Cardiac muscle cell (in vitro differentiated cells and primary cell): Measurements from ENCODE around the gene SHLD1. TPM values are rescaled to one million over a fixed set of nuclear protein-coding genes. Genes with fewer than 3 reads are reported as not detected.

Source experiments
- DNase-seq, 2 donors: peaks; one replicate each; pipeline versions ENCODE4 v3.0.0 to v3.0.0-alpha.2; 2010 to 2017; ENCODE audit warnings: low read depth in 1 of 2, low spot score in 1 of 2
- H3K27ac ChIP-seq: fragments of 200-600 bp; sonication (generic); 2 replicates; pipeline ENCODE4 v1.5.1; 2016
- H3K27me3 ChIP-seq: fragments of 200-600 bp; sonication (generic); 2 replicates; pipeline ENCODE4 v1.6.0; 2016; ENCODE audit warnings: control low read depth
- H3K36me3 ChIP-seq: fragments of 200-600 bp; sonication (generic); 2 replicates; pipeline ENCODE4 v1.5.1; 2016; ENCODE audit warnings: control low read depth
- H3K4me1 ChIP-seq: fragments of 200-600 bp; sonication (generic); 2 replicates; pipeline ENCODE4 v1.8.1; 2017; ENCODE audit warnings: low read depth, mild to moderate bottlenecking, mixed run types
- H3K4me3 ChIP-seq: fragments of 200-600 bp; sonication (generic); 2 replicates; pipeline ENCODE4 v1.5.1; 2016; ENCODE audit warnings: mild to moderate bottlenecking
- H3K9me3 ChIP-seq: fragments of 200-600 bp; sonication (generic); 2 replicates; pipeline ENCODE4 v1.5.1; 2017; ENCODE audit warnings: low read depth, mild to moderate bottlenecking, control low read depth
- CTCF ChIP-seq: IDR thresholded peaks from 2 replicates; pipeline ENCODE4 v1.5.1; 2012; ENCODE audit warnings: low read depth, mild to moderate bottlenecking, low read length
- polyA plus RNA-seq: library from polyadenylated mRNA; unstranded; fragments of >200 nt; fragmentation: Nextera tagmentation; extraction: Ambion mirVana; gene quantifications from 2 replicates; pipeline ENCODE4 v1.2.1, GENCODE V29; 2016
- total RNA-seq: library from RNA; depleted of rRNA; stranded (reverse); fragments of >200 nt; gene quantifications from 2 replicates; pipeline ENCODE4 v1.2.3, GENCODE V29; 2016

Gene SHLD1
- total and polyA plus RNA-seq, 2 experiments from 2014 or later, result 3.4 to 10.9 TPM

GRCh38 chr20:5848711-5849505 is 98.7 kb downstream of the SHLD1 start:
- H3K9me3 ChIP-seq, result no peaks in the 10 kb centered on the region
- no peaks in the 10 kb centered on the region for H3K36me3 ChIP-seq
- peaks cover 8% of the 10 kb centered on the region for H3K4me1 ChIP-seq
- no peaks in the 10 kb centered on the region for H3K27me3 ChIP-seq
- no peak overlapping the region for H3K27ac ChIP-seq
- H3K4me3 ChIP-seq, result no peak overlapping the region
- DNase-seq, result peak in 1 of 2 donors; percentile 74
- no peak for TF ChIP-seq CTCF

- Histone ChIP-seq H3K27ac (no peak overlapping the region), H3K4me1 (no peaks in the 10 kb centered on the region), H3K9me3 (no peaks in the 10 kb centered on the region), H3K36me3 (no peaks in the 10 kb centered on the region), H3K27me3 (no peaks in the 10 kb centered on the region), H3K4me3 (no peak overlapping the region)
- no peak for DNase-seq
- TF ChIP-seq CTCF, result no peak
Measured at GRCh38 chr20:5855939-5856338, 105.7 kb downstream of the SHLD1 start.

DNA sequence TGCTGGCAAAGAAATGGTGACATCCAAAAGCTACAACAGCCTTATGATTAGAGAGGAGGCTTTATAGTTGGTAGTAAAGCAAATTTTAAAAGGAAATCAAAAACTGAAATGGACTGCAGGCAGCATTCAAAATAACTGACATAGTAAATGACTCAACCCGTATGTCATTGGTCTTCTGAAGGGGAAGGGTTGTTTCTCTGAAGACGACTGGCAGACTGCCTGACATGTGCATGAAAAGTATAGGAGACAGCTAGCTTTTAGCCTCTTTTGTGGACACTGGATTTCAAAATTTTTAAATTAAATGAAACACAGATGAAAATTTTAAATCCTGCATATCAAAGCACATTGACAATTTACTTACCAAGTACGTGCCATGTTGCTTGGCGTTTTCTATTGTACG is 109.4 kb downstream of the SHLD1 start:
- DNase-seq, result no peak
- Histone ChIP-seq H3K4me3 (no peak overlapping the region), H3K4me1 (no peaks in the 10 kb centered on the region), H3K36me3 (no peaks in the 10 kb centered on the region), H3K27me3 (no peaks in the 10 kb centered on the region), H3K9me3 (no peaks in the 10 kb centered on the region), H3K27ac (no peak overlapping the region)
- TF ChIP-seq CTCF, result no peak

- no peak overlapping the region for H3K4me3 ChIP-seq
- peak in 1 of 2 donors; percentile 9 for DNase-seq
- H3K9me3 ChIP-seq, result no peaks in the 10 kb centered on the region
- H3K27me3 ChIP-seq, result no peaks in the 10 kb centered on the region
- H3K4me1 ChIP-seq, result no peaks in the 10 kb centered on the region
- no peak for TF ChIP-seq CTCF
- H3K36me3 ChIP-seq, result no peaks in the 10 kb centered on the region
- H3K27ac ChIP-seq, result no peak overlapping the region
Measured at GRCh38 chr20:5862703-5863039, 112.5 kb downstream of the SHLD1 start.

GRCh38 chr20:5863040-5863833 is 113.0 kb downstream of the SHLD1 start:
- Histone ChIP-seq H3K27ac (no peak overlapping the region), H3K27me3 (no peaks in the 10 kb centered on the region), H3K4me3 (no peak overlapping the region), H3K4me1 (no peaks in the 10 kb centered on the region), H3K36me3 (no peaks in the 10 kb centered on the region), H3K9me3 (no peaks in the 10 kb centered on the region)
- peak in 1 of 2 donors; percentile 89 for DNase-seq
- no peak for TF ChIP-seq CTCF
